Measurements from ENCODE around the gene DLEC1.

DNA sequence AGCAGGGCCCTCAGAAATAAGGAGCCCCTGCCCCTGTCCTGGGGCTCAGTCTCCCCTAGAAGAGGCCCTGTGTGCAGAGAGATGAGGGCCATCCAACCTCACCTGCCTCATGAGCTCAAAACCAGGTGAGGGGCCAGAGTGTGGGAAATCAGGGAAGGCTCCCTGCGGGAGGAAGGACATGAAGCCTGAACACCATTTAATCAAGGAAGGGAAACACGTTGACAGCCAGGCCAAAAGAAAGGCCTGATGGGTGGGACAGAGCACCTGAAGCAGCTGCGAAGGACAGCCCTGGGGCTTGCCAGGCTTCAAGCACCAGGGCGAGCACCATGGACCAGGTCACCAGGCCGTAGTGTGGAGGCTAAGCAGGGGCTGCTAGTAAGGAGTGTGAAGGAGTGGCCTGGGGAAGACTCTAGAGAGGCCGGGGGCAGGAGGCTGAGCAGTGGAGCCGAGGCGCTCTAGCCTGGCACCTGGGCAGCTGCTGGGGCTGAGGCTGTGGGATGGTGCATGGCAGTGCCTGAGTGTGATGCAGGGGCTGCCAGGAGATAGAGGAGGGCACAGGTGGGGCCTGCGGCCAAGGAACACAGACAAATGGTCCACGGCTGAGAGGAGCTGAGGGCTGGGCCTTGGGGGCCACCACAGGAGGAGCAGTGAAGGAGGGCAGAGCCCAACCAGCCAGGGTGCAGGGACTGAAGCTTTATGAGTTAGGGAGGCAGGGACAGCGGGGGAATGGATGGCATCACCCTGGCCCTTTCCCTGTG, 81.9 kb downstream of the DLEC1 start:
- TF ChIP-seq CTCF (IDR thresholded peaks at IDR 0.05) (no peak), POLR2AphosphoS5 (IDR thresholded peaks at IDR 0.05; ENCODE audit: low read depth, low read length) (no peak), SIN3A (IDR thresholded peaks at IDR 0.05; ENCODE audit: borderline replicate concordance, insufficient read depth, low read depth, low read length) (no peak), TCF7L2 (IDR thresholded peaks at IDR 0.05; ENCODE audit: low read depth, low read length) (no peak)
- TF ChIP-seq, protein P1, sequence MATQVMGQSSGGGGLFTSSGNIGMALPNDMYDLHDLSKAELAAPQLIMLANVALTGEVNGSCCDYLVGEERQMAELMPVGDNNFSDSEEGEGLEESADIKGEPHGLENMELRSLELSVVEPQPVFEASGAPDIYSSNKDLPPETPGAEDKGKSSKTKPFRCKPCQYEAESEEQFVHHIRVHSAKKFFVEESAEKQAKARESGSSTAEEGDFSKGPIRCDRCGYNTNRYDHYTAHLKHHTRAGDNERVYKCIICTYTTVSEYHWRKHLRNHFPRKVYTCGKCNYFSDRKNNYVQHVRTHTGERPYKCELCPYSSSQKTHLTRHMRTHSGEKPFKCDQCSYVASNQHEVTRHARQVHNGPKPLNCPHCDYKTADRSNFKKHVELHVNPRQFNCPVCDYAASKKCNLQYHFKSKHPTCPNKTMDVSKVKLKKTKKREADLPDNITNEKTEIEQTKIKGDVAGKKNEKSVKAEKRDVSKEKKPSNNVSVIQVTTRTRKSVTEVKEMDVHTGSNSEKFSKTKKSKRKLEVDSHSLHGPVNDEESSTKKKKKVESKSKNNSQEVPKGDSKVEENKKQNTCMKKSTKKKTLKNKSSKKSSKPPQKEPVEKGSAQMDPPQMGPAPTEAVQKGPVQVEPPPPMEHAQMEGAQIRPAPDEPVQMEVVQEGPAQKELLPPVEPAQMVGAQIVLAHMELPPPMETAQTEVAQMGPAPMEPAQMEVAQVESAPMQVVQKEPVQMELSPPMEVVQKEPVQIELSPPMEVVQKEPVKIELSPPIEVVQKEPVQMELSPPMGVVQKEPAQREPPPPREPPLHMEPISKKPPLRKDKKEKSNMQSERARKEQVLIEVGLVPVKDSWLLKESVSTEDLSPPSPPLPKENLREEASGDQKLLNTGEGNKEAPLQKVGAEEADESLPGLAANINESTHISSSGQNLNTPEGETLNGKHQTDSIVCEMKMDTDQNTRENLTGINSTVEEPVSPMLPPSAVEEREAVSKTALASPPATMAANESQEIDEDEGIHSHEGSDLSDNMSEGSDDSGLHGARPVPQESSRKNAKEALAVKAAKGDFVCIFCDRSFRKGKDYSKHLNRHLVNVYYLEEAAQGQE (IDR thresholded peaks at IDR 0.05; ENCODE audit: insufficient read depth in 1 of 2, low read depth in 2 of 2, low read length in 1 of 2) = no peak
